Effector memory CD4-positive, alpha-beta T cell (primary cell): ENCODE measurements around the gene MCM10.
"Not testable (repeated sequence)": the region's sequence is repeated elsewhere in the genome, so short reads cannot be mapped to it uniquely, and the experiment has no call there.

Source experiments
- DNase-seq, 3 donors: peaks; one replicate each; pipeline ENCODE4 v3.0.0-alpha.2; 2020
- H3K27ac ChIP-seq: 2 replicates; pipeline ENCODE4 v1.7.0; 2013; ENCODE audit warnings: mild to moderate bottlenecking, low read length, moderate library complexity; ENCODE audit not compliant: insufficient read depth, poor library complexity, severe bottlenecking
- H3K27me3 ChIP-seq: replicated peaks from 2 replicates; pipeline ENCODE4 v1.7.0; 2013; ENCODE audit warnings: mild to moderate bottlenecking, low read length; ENCODE audit not compliant: insufficient read depth, control insufficient read depth, poor library complexity, severe bottlenecking
- H3K36me3 ChIP-seq: 2 replicates; pipeline ENCODE4 v1.7.0; 2013; ENCODE audit warnings: mild to moderate bottlenecking, low read length, moderate library complexity; ENCODE audit not compliant: control insufficient read depth, insufficient read depth
- H3K4me1 ChIP-seq: 2 replicates; pipeline ENCODE4 v1.7.0; 2013; ENCODE audit warnings: low read length, mild to moderate bottlenecking; ENCODE audit not compliant: control insufficient read depth, insufficient read depth, poor library complexity, severe bottlenecking
- H3K4me3 ChIP-seq: 2 replicates; pipeline ENCODE4 v1.7.0; 2013; ENCODE audit warnings: low read length, low read depth, mild to moderate bottlenecking; ENCODE audit not compliant: insufficient read depth, poor library complexity, severe bottlenecking
- H3K9me3 ChIP-seq: 2 replicates; pipeline ENCODE4 v1.7.0; 2013; ENCODE audit warnings: mild to moderate bottlenecking, low read length, moderate library complexity; ENCODE audit not compliant: control insufficient read depth

Gene MCM10

DNA sequence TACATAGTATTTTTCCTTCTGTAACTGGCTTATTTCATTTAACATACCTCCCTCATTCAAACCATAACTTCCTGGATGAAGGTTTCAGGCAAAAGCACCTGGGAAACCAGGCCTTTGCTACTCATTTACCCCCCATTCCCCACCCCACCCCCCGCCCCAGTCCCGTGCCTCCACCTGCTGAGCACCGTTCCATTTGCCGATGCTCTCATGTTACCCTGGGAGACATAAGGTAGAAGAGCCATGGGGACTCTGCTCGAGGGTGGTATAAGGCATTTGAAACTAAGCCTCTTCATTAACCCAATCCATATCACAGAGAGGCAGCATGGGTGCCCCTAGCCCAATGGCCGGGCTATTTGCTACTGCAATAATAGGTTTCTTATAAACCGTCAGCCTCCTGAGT is 22.2 kb upstream of the MCM10 start:
- peaks cover 73% of the 10 kb centered on the region for H3K36me3 ChIP-seq
- no peaks in the 10 kb centered on the region for H3K27me3 ChIP-seq
- no peaks in the 10 kb centered on the region for H3K4me1 ChIP-seq
- DNase-seq, result no peak
- no peak overlapping the region for H3K27ac ChIP-seq
- no peaks in the 10 kb centered on the region for H3K9me3 ChIP-seq
- no peak overlapping the region for H3K4me3 ChIP-seq

DNA sequence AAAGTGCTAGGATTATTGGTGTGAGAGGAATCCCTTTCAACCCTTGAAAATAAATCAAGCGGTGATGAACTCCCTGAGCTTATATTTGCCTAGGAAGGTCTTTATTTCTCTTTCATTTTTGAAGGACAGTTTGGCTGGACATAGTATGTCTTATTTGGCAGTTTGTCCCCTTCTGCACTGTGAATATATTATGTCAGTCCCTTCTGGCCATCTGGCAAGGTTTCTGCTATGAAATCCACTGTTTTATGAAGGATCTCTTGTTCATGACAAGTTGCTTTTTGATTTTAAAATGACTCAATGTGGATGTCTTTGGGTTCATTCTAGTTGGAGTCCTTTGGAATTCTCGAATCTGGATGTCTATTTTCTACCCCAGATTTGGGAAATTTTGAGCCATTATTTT is 21.7 kb upstream of the MCM10 start:
- Histone ChIP-seq H3K27me3 (no peaks in the 10 kb centered on the region), H3K4me1 (no peaks in the 10 kb centered on the region), H3K36me3 (peaks cover 67% of the 10 kb centered on the region), H3K9me3 (no peaks in the 10 kb centered on the region), H3K27ac (no peak overlapping the region), H3K4me3 (no peak overlapping the region)
- no peak for DNase-seq

DNA sequence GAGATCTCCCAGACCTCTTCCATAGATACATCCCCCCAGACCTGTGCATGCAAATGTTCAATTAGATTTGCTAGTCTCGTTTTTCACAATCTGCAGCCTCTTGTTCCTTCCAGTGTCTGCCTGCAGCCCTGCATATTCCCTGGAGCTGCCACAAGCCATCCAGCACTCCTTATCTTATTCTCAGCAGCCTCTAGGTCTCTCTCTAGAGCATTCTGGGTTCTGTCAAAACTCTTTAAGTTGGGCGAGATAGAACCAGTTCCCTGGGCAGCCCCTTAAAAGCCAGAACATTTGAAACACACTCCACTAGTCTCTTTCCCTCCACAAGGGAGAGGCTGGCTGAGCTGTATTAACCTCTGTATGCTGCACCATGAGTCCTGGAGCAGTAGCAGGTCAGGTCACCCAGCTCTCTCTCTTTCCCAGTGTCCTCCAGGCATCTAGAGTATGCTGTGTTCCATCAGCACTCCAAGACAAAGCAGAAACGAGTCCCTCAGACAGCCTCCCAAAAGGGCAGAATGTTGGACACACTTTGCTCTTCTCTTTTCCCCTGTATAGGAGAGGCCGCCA is 20.6 kb upstream of the MCM10 start:
- peaks cover 57% of the 10 kb centered on the region for H3K36me3 ChIP-seq
- H3K27me3 ChIP-seq, result no peaks in the 10 kb centered on the region
- no peaks in the 10 kb centered on the region for H3K4me1 ChIP-seq
- no peak overlapping the region for H3K27ac ChIP-seq
- no peak for DNase-seq
- no peaks in the 10 kb centered on the region for H3K9me3 ChIP-seq
- H3K4me3 ChIP-seq, result no peak overlapping the region

DNA sequence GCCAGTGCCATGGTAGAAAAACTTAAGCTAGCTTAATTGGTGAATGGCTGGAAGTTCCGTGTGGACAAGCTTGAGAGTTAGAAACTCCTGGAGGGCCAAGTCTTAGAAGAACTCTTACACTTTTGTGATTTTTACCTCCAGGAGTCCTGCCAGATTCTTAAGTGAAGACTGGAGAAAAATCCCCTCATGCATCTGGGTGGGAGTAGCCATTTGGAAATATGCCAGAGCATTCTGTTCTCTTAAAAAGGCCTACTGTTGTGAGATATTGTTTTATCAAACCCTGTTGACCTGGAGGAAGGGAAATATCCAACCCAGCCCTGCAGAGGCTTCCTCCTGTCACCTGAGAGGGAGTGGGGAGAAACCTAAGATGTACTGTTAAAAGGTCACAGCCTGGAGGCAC is 17.6 kb upstream of the MCM10 start:
- no peak overlapping the region for H3K4me3 ChIP-seq
- no peak overlapping the region for H3K27ac ChIP-seq
- no peaks in the 10 kb centered on the region for H3K27me3 ChIP-seq
- H3K9me3 ChIP-seq, result no peaks in the 10 kb centered on the region
- DNase-seq, result no peak
- peaks cover 32% of the 10 kb centered on the region for H3K36me3 ChIP-seq
- H3K4me1 ChIP-seq, result no peaks in the 10 kb centered on the region

DNA sequence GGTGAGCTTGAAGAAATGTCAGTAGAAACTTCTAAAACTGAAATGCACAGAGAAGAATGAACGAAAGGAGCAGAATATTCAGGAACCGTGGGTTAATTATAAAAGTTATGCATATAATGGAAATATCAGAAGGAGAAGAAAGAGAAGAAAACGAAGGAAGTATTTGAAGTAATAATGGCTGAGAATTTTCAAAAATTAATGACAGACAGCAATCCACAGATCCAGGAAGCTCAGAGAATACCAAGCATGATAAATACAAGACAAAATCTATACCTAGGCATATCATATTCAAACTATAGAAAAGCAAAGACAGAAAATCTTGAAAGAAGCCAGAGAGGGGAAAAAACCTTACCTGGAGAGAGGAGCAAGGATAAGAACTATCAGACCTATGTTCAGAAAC is 16.5 kb upstream of the MCM10 start:
- no peaks in the 10 kb centered on the region for H3K27me3 ChIP-seq
- no peak for DNase-seq
- peaks cover 21% of the 10 kb centered on the region for H3K36me3 ChIP-seq
- H3K4me1 ChIP-seq, result no peaks in the 10 kb centered on the region
- no peak overlapping the region for H3K27ac ChIP-seq
- H3K9me3 ChIP-seq, result no peaks in the 10 kb centered on the region
- no peak overlapping the region for H3K4me3 ChIP-seq

DNA sequence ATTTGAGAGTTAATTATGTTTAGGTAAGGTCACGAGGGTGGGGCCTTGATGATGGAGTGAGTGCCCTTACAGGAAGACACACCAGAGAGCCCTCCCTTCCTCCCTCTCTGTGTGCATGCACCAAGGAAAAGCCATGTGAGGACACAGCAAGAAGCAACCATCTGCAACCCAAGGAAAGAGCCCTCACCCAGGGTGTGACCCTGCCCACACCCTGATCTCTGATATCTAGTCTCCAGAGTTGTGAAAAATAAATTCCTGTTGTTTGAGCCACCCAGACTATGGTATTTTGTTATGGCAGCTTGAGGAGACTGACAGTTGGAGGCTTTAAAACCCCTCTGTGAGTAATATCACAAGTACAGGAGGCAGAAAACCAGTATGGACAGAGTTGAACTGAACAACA is 15.0 kb upstream of the MCM10 start:
- no peak overlapping the region for H3K4me3 ChIP-seq
- peaks cover 6% of the 10 kb centered on the region for H3K36me3 ChIP-seq
- no peak for DNase-seq
- no peak overlapping the region for H3K27ac ChIP-seq
- H3K27me3 ChIP-seq, result no peaks in the 10 kb centered on the region
- no peaks in the 10 kb centered on the region for H3K9me3 ChIP-seq
- H3K4me1 ChIP-seq, result no peaks in the 10 kb centered on the region

DNA sequence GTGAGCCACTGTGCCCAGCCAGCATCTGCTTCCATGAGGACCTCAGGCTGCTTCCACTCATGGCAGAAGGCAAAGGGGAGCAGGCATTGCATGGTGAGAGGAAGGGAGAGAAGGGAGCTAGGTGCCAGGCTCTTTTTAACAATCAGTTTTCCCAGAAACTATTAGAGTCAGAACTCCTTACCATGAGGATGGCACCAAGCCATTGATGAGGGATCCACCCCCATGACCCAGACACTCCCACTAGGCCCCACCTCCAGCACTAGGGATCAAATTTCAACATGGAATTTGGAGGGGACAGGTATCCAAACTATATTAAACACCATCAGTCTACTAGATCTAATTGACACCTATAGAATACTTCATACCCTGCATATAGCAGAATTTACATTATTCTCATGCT is 14.2 kb upstream of the MCM10 start:
- no peaks in the 10 kb centered on the region for H3K27me3 ChIP-seq
- H3K27ac ChIP-seq, result no peak overlapping the region
- H3K4me3 ChIP-seq, result no peak overlapping the region
- DNase-seq, result no peak
- no peaks in the 10 kb centered on the region for H3K9me3 ChIP-seq
- no peaks in the 10 kb centered on the region for H3K4me1 ChIP-seq
- peaks cover 5% of the 10 kb centered on the region for H3K36me3 ChIP-seq

DNA sequence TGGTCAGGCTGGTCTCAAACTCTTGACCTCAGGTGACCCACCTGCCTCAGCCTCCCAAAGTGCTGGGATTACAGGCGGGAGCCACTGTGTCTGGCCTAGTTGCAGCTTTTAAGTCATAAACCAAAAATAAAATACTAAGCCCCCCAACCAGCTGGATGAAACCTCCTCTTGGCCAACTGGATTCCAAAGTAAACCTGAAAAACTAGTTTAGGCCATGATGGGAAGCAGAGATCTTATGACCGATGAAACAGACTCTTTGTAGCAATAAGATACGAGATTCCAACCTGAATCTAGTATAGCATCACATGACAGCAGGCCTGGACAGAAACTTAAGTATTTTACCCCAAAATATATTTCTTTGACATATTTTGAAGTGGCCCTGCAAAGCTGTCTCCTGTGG is 9.1 kb upstream of the MCM10 start:
- Histone ChIP-seq H3K36me3 (no peaks in the 10 kb centered on the region), H3K9me3 (no peaks in the 10 kb centered on the region), H3K27ac (no peak overlapping the region), H3K4me3 (no peak overlapping the region), H3K27me3 (no peaks in the 10 kb centered on the region), H3K4me1 (no peaks in the 10 kb centered on the region)
- DNase-seq, result no peak

DNA sequence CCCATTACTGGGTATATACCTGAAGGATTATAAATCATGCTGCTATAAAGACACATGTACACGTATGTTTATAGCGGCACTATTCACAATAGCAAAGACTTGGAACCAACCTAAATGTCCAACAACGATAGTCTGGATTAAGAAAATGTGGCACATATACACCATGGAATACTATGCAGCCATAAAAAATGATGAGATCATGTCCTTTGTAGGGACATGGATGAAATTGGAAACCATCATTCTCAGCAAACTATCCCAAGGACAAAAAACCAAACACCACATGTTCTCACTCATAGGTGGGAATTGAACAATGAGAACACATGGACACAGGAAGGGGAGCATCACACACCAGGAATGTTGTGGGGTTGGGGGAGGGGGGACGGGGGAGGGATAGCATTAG is 5.5 kb upstream of the MCM10 start:
- H3K27me3 ChIP-seq, H3K4me1 ChIP-seq, H3K36me3 ChIP-seq, H3K9me3 ChIP-seq, H3K4me3 ChIP-seq, H3K27ac ChIP-seq, DNase-seq: not testable (repeated sequence)

DNA sequence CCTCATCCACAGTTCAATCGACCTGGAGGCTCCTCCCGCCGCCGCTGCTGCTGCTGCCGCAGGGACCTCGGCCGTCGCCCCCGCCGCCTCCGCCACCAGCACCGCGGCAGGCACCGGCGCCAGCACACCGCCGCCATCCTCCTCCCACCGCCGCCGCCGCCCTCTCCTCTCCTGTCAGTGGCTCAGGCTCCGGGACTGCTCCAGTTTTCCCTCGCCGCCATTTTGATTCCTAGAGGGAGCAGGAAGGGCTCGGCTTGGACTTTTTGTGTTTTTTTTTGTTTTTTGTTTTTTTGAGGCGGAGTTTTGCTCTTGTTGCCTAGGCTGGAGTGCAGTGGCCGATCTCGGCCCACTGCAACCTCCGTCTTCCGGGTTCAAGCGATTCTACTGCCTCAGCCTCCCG is 3.0 kb upstream of the MCM10 start:
- H3K4me1 ChIP-seq, result peaks cover 4% of the 10 kb centered on the region
- no peaks in the 10 kb centered on the region for H3K27me3 ChIP-seq
- peak in 1 of 3 donors; percentile 12 for DNase-seq
- H3K9me3 ChIP-seq, result no peaks in the 10 kb centered on the region
- H3K27ac ChIP-seq, result no peak overlapping the region
- no peaks in the 10 kb centered on the region for H3K36me3 ChIP-seq
- H3K4me3 ChIP-seq, result no peak overlapping the region

DNA sequence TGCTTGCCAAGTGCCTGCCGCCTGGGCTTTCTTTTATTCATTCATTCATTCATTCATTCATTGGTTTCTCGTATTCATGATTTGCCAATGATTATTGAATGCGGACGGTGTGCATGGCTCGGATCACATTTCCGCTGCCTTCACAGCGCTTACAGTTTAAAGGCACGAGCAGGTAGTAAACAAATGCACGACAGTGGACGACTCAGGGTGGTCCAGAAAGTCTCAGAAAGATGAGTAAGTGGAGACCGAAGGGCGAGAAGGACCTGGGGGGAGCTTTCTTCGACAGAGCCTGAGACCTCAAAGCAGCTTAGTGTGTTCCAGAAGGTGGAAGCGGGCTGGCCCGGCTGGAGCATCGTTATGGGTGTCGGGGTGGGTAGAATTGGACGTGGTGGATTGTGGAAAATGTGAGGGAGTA is 506 bp downstream of the MCM10 start:
- no peak overlapping the region for H3K27ac ChIP-seq
- H3K4me3 ChIP-seq, result peak overlapping the region; percentile 68
- H3K36me3 ChIP-seq, result no peaks in the 10 kb centered on the region
- no peaks in the 10 kb centered on the region for H3K9me3 ChIP-seq
- no peak for DNase-seq
- no peaks in the 10 kb centered on the region for H3K27me3 ChIP-seq
- H3K4me1 ChIP-seq, result peaks cover 4% of the 10 kb centered on the region
